IMR-90 (cell line): ENCODE results near the gene DACH1. TPM values are rescaled to one million over a fixed set of nuclear protein-coding genes. Genes with fewer than 3 reads are reported as not detected.

Experiments
- ATAC-seq: fragments of 200-7000 bp; cut with Tn5 transposase; 2 replicates; pipeline ENCODE4 v1.9.1; 2020; ENCODE audit warnings: low read depth, mild to moderate bottlenecking, moderate library complexity
- BruUV-seq: library from RNA; stranded (reverse); fragments of 400-500 nt; replicated peaks from 2 replicates; lab custom pipeline; 2021; lab: Mats Ljungman, UMichigan
- CTCF ChIA-PET: fragments of 300-600 bp; formaldehyde crosslinking; extraction: SDS; loops from one replicate; lab custom pipeline; 2021; ENCODE audit warnings: antibody characterized with exemption; lab: Yijun Ruan, JAX
- POLR2A ChIA-PET: fragments of 300-600 bp; sonication (Branson Sonifier 250); formaldehyde crosslinking; loops from one replicate; lab custom pipeline; 2022; ENCODE audit warnings: antibody characterized with exemption; ENCODE audit not compliant: unreplicated experiment; lab: Charles Lee
- DNase-seq: peaks from one replicate; pipeline ENCODE4 v3.0.0; 2013
- H2AFZ ChIP-seq: replicated peaks from 2 replicates; pipeline ENCODE3; 2013; ENCODE audit warnings: low read length, mild to moderate bottlenecking; ENCODE audit not compliant: poor library complexity
- H2AK5ac ChIP-seq: 2 replicates; pipeline ENCODE4 v1.6.1; 2013; ENCODE audit warnings: low read depth, low read length, inconsistent platforms
- H2AK9ac ChIP-seq: replicated peaks from 2 replicates; pipeline ENCODE3; 2013; ENCODE audit warnings: mild to moderate bottlenecking, low read depth, low read length, moderate library complexity; ENCODE audit not compliant: poor library complexity
- H2BK120ac ChIP-seq: 2 replicates; pipeline ENCODE4 v1.6.1; 2013; ENCODE audit warnings: low read depth, low read length, inconsistent platforms
- H2BK15ac ChIP-seq: 3 replicates; pipeline ENCODE4 v1.6.1; 2013; ENCODE audit warnings: low read depth, low read length, inconsistent platforms
- H2BK20ac ChIP-seq: 2 replicates; pipeline ENCODE4 v1.6.1; 2013; ENCODE audit warnings: low read depth, mild to moderate bottlenecking, inconsistent platforms, low read length, moderate library complexity
- H2BK5ac ChIP-seq: 2 replicates; pipeline ENCODE4 v1.6.1; 2013; ENCODE audit warnings: mild to moderate bottlenecking, low read depth, low read length, inconsistent platforms; ENCODE audit not compliant: poor library complexity, severe bottlenecking
- H3K14ac ChIP-seq: replicated peaks from 2 replicates; pipeline ENCODE4 v1.6.1; 2013; ENCODE audit warnings: low read depth, low read length, inconsistent platforms
- H3K18ac ChIP-seq: 2 replicates; pipeline ENCODE4 v1.6.1; 2013; ENCODE audit warnings: low read depth, low read length, control low read depth
- H3K23ac ChIP-seq: 2 replicates; pipeline ENCODE4 v1.6.1; 2013; ENCODE audit warnings: low read depth, low read length, inconsistent platforms
- H3K27ac ChIP-seq: 2 replicates; pipeline ENCODE4 v1.5.1; 2013; ENCODE audit warnings: mild to moderate bottlenecking, control low read depth, low read length; ENCODE audit not compliant: insufficient read depth
- H3K27me3 ChIP-seq: 2 replicates; pipeline ENCODE4 v1.6.1; 2013; ENCODE audit warnings: low read length; ENCODE audit not compliant: control insufficient read depth, insufficient read depth
- H3K36me3 ChIP-seq: 2 replicates; pipeline ENCODE4 v1.6.1; 2013; ENCODE audit warnings: low read length, mixed read lengths; ENCODE audit not compliant: control insufficient read depth, insufficient read depth
- H3K4ac ChIP-seq: 2 replicates; pipeline ENCODE4 v1.6.1; 2013; ENCODE audit warnings: low read depth, low read length, inconsistent platforms
- H3K4me1 ChIP-seq: 2 replicates; pipeline ENCODE4 v1.6.1; 2013; ENCODE audit warnings: low read length, mixed read lengths; ENCODE audit not compliant: control insufficient read depth, insufficient read depth
- H3K4me2 ChIP-seq: 2 replicates; pipeline ENCODE4 v1.6.1; 2013; ENCODE audit warnings: low read depth, mild to moderate bottlenecking, control low read depth, low read length, moderate library complexity
- H3K4me3 ChIP-seq: 2 replicates; pipeline ENCODE4 v1.5.1; 2013; ENCODE audit warnings: low read depth, mild to moderate bottlenecking, control low read depth, low read length, moderate library complexity; ENCODE audit not compliant: insufficient read depth
- H3K56ac ChIP-seq: 2 replicates; pipeline ENCODE4 v1.6.1; 2013; ENCODE audit warnings: low read length, inconsistent platforms; ENCODE audit not compliant: insufficient read depth; ENCODE audit errors: extremely low read depth
- H3K79me1 ChIP-seq, 2 experiments: 2 replicates each; pipeline ENCODE4 v1.6.1; 2013; ENCODE audit warnings: low read length in 2 of 2, inconsistent platforms in 1 of 2, low read depth in 1 of 2
- H3K9ac ChIP-seq: 2 replicates; pipeline ENCODE4 v1.6.1; 2013; ENCODE audit warnings: low read depth, low read length, control low read depth
- H3K9me1 ChIP-seq: 2 replicates; pipeline ENCODE4 v1.6.1; 2013; ENCODE audit warnings: low read length, inconsistent platforms; ENCODE audit not compliant: insufficient read depth
- H3K9me3 ChIP-seq: 2 replicates; pipeline ENCODE4 v1.6.1; 2013; ENCODE audit warnings: low read length; ENCODE audit not compliant: control insufficient read depth, insufficient read depth
- H4K20me1 ChIP-seq: 2 replicates; pipeline ENCODE4 v1.6.1; 2013; ENCODE audit warnings: low read length, inconsistent platforms; ENCODE audit not compliant: insufficient read depth
- H4K5ac ChIP-seq: 2 replicates; pipeline ENCODE4 v1.6.1; 2013; ENCODE audit warnings: mild to moderate bottlenecking, low read depth, low read length, control low read depth
- H4K8ac ChIP-seq, 2 experiments: 2 replicates each; pipeline ENCODE4 v1.6.1; 2013; ENCODE audit warnings: low read depth in 2 of 2, low read length in 2 of 2, control low read depth in 1 of 2, inconsistent platforms in 1 of 2
- H4K91ac ChIP-seq: 2 replicates; pipeline ENCODE4 v1.6.1; 2013; ENCODE audit warnings: low read depth, low read length, inconsistent platforms; ENCODE audit not compliant: insufficient read depth
- BHLHE40 ChIP-seq: fragments of 150-350 bp; IDR thresholded peaks from 2 replicates; pipeline ENCODE4 v1.6.1; 2016; ENCODE audit warnings: mild to moderate bottlenecking, low read depth, low read length
- CEBPB ChIP-seq: IDR thresholded peaks from 2 replicates; pipeline ENCODE4 v1.6.1; 2012; ENCODE audit warnings: low read depth, low read length, improper control_type of control experiment
- CHD1 ChIP-seq: IDR thresholded peaks from 2 replicates; pipeline ENCODE4 v1.6.1; 2012; ENCODE audit warnings: low read depth, low read length, improper control_type of control experiment
- FOS ChIP-seq: fragments of 150-350 bp; IDR thresholded peaks from 2 replicates; pipeline ENCODE4 v1.6.1; 2016; ENCODE audit warnings: low read depth, low read length
- MAFK ChIP-seq: IDR thresholded peaks from 2 replicates; pipeline ENCODE4 v1.6.1; 2012; ENCODE audit warnings: low read depth, low read length, improper control_type of control experiment
- MAZ ChIP-seq: IDR thresholded peaks from 2 replicates; pipeline ENCODE4 v1.6.1; 2012; ENCODE audit warnings: low read depth, mild to moderate bottlenecking, low read length, improper control_type of control experiment, moderate library complexity, borderline replicate concordance
- MXI1 ChIP-seq: IDR thresholded peaks from 2 replicates; pipeline ENCODE4 v1.6.1; 2012; ENCODE audit warnings: low read depth, mild to moderate bottlenecking, low read length, moderate library complexity, borderline replicate concordance
- NFE2L2 ChIP-seq: fragments of 150-350 bp; IDR thresholded peaks from 2 replicates; pipeline ENCODE4 v1.6.1; 2016; ENCODE audit warnings: low read depth, mild to moderate bottlenecking, low read length
- POLR2A ChIP-seq: IDR thresholded peaks from 2 replicates; pipeline ENCODE4 v1.6.1; 2012; ENCODE audit warnings: mild to moderate bottlenecking, low read depth, low read length
- RAD21 ChIP-seq: IDR thresholded peaks from 2 replicates; pipeline ENCODE4 v1.6.1; 2012; ENCODE audit warnings: low read length, improper control_type of control experiment
- RCOR1 ChIP-seq: IDR thresholded peaks from 2 replicates; pipeline ENCODE4 v1.6.1; 2012; ENCODE audit warnings: mild to moderate bottlenecking, low read length, improper control_type of control experiment; ENCODE audit not compliant: insufficient replicate concordance
- RFX5 ChIP-seq: IDR thresholded peaks from 2 replicates; pipeline ENCODE4 v1.8.0; 2012; ENCODE audit warnings: low read depth, mild to moderate bottlenecking, low read length, moderate library complexity
- SMC3 ChIP-seq: fragments of 150-350 bp; IDR thresholded peaks from 2 replicates; pipeline ENCODE4 v1.6.1; 2016; ENCODE audit warnings: low read depth, mild to moderate bottlenecking, antibody characterized with exemption, low read length, moderate library complexity
- WGBS, 2 experiments: methylation state at CpG; one replicate each; pipeline versions ENCODE4 v1.1.5 to v1.1.7; 2013; ENCODE audit warnings: missing lambda C conversion rate in 2 of 2; ENCODE audit not compliant: insufficient read length in 1 of 2; ENCODE audit errors: extremely low coverage in 2 of 2; 5-methylcytosine and 5-hydroxymethylcytosine counted together
- dilution Hi-C: fragments of 300-500 bp; cut with HindIII; formaldehyde crosslinking; loops from one replicate; pipeline ENCODE4 v1.14.3; 2018; ENCODE audit warnings: low sequenced_read_pairs; ENCODE audit not compliant: unreplicated experiment
- in situ Hi-C: fragments of 300-500 bp; cut with MboI; formaldehyde crosslinking; loops from 3 replicates; pipeline ENCODE4 v1.14.3; 2019; ENCODE audit warnings: low sequenced_read_pairs, inconsistent platforms, mixed read lengths
- intact Hi-C: fragments of 100-400 bp; cut with micrococcal nuclease; formaldehyde crosslinking; loops from 2 replicates; pipeline ENCODE4 v1.10.0; 2022
- polyA plus RNA-seq, 3 experiments: library from polyadenylated mRNA; depleted of rRNA; stranded (reverse); fragments of >200 nt; gene quantifications; 2 replicates each; pipeline ENCODE4 v1.2.3, GENCODE V29; 2012; ENCODE audit warnings: low replicate concordance in 1 of 3
- total RNA-seq: library from RNA; depleted of rRNA; stranded (reverse); fragments of >200 nt; gene quantifications from 2 replicates; pipeline ENCODE4 v1.2.3, GENCODE V29; 2012
- TF ChIP-seq, protein P1 (sequence below): conservative IDR thresholded peaks from 2 replicates; pipeline ENCODE4 v1.5.1; 2012; ENCODE audit warnings: mild to moderate bottlenecking, low read depth, low read length, improper control_type of control experiment
- TF ChIP-seq, protein P2 (sequence below): fragments of 150-350 bp; IDR thresholded peaks from 2 replicates; pipeline ENCODE4 v1.6.1; 2017; ENCODE audit warnings: mild to moderate bottlenecking, antibody characterized with exemption, low read length, low read depth
- TF ChIP-seq, protein P3 (sequence below): fragments of 150-350 bp; IDR thresholded peaks from 2 replicates; pipeline ENCODE4 v1.6.1; 2016; ENCODE audit warnings: low read depth, mild to moderate bottlenecking, low read length, moderate library complexity, borderline replicate concordance

The DACH1 gene
- total and polyA plus RNA-seq, 2 of the 4 experiments (the other 2 are of a cell fraction) = not detected

DNA sequence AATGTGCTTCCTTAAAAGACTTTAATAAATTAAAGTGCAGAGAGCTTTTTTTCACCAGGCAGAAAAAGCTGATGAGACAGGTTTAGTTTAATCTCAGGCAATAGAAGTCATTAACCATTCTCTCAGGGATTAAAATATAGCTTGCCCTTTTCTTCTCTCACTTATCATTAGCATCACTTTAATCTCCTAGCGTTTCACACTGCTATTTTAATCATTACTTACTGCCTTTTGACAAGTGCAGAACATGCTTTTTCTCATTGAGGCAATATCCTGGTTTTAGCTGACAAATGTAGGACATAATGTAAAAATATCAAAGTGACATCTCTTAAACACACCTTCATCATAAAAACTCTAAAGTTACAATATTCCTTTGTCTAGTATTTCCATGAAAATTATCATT is 94.6 kb downstream of the DACH1 start:
- TF ChIP-seq RCOR1 = no peak
- TF ChIP-seq, protein P1, sequence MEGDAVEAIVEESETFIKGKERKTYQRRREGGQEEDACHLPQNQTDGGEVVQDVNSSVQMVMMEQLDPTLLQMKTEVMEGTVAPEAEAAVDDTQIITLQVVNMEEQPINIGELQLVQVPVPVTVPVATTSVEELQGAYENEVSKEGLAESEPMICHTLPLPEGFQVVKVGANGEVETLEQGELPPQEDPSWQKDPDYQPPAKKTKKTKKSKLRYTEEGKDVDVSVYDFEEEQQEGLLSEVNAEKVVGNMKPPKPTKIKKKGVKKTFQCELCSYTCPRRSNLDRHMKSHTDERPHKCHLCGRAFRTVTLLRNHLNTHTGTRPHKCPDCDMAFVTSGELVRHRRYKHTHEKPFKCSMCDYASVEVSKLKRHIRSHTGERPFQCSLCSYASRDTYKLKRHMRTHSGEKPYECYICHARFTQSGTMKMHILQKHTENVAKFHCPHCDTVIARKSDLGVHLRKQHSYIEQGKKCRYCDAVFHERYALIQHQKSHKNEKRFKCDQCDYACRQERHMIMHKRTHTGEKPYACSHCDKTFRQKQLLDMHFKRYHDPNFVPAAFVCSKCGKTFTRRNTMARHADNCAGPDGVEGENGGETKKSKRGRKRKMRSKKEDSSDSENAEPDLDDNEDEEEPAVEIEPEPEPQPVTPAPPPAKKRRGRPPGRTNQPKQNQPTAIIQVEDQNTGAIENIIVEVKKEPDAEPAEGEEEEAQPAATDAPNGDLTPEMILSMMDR = no peak
- no peak for TF ChIP-seq POLR2A
- no peak for TF ChIP-seq RFX5
- TF ChIP-seq NFE2L2 = no peak
- TF ChIP-seq, protein P2, sequence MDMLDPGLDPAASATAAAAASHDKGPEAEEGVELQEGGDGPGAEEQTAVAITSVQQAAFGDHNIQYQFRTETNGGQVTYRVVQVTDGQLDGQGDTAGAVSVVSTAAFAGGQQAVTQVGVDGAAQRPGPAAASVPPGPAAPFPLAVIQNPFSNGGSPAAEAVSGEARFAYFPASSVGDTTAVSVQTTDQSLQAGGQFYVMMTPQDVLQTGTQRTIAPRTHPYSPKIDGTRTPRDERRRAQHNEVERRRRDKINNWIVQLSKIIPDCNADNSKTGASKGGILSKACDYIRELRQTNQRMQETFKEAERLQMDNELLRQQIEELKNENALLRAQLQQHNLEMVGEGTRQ = no peak
- TF ChIP-seq, protein P3, sequence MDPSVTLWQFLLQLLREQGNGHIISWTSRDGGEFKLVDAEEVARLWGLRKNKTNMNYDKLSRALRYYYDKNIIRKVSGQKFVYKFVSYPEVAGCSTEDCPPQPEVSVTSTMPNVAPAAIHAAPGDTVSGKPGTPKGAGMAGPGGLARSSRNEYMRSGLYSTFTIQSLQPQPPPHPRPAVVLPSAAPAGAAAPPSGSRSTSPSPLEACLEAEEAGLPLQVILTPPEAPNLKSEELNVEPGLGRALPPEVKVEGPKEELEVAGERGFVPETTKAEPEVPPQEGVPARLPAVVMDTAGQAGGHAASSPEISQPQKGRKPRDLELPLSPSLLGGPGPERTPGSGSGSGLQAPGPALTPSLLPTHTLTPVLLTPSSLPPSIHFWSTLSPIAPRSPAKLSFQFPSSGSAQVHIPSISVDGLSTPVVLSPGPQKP = no peak
- TF ChIP-seq MAFK = no peak
- TF ChIP-seq CHD1 = no peak
- no peak for TF ChIP-seq BHLHE40
- TF ChIP-seq SMC3 = no peak
- TF ChIP-seq MAZ = no peak
- no peak for TF ChIP-seq CEBPB
- no peak for TF ChIP-seq FOS
- no peak for TF ChIP-seq RAD21
- no peak for TF ChIP-seq MXI1
- H3K27me3 ChIP-seq = no peaks in the 10 kb centered on the region
- no peak for DNase-seq
- no peak overlapping the region for H3K4me3 ChIP-seq
- H3K4ac ChIP-seq = no peak overlapping the region
- H4K5ac ChIP-seq = no peak overlapping the region
- no peak overlapping the region for H3K9ac ChIP-seq
- ChIA-PET CTCF (no interaction called here), POLR2A (no interaction called here)
- ATAC-seq = no peak
- no peak overlapping the region for H3K56ac ChIP-seq
- no peak overlapping the region for H2AFZ ChIP-seq
- H4K91ac ChIP-seq = no peak overlapping the region
- H2AK9ac ChIP-seq = no peak overlapping the region
- no peak overlapping the region for H2BK15ac ChIP-seq
- H3K14ac ChIP-seq = no peak overlapping the region
- WGBS, 2 experiments = 20% methylated on average over 1 of the region's 1 CpG; no CpG with 5 or more reads in 1 of the 2 experiments
- no peaks in the 10 kb centered on the region for H3K9me3 ChIP-seq
- H3K23ac ChIP-seq = no peak overlapping the region
- H3K36me3 ChIP-seq = no peaks in the 10 kb centered on the region
- no peak overlapping the region for H2BK5ac ChIP-seq
- no peaks in the 10 kb centered on the region for H4K20me1 ChIP-seq
- intact Hi-C loops (no loop called here), dilution Hi-C loops (no loop called here), in situ Hi-C loops (no loop called here)
- BruUV-seq = no TSS peak
- H3K9me1 ChIP-seq = no peaks in the 10 kb centered on the region
- no peak overlapping the region for H3K4me2 ChIP-seq
- no peak overlapping the region for H2AK5ac ChIP-seq
- H3K79me1 ChIP-seq = no peaks in the 10 kb centered on the region
- no peak overlapping the region for H3K27ac ChIP-seq
- no peaks in the 10 kb centered on the region for H3K4me1 ChIP-seq
- H4K8ac ChIP-seq = no peak overlapping the region
- no peak overlapping the region for H2BK120ac ChIP-seq
- H3K18ac ChIP-seq = no peak overlapping the region
- H2BK20ac ChIP-seq = no peak overlapping the region
